HG03103 (cell line): ENCODE data around the gene ITGA2B.
"Not testable (repeated sequence)": the region's sequence is repeated elsewhere in the genome, so short reads cannot be mapped to it uniquely, and the experiment has no call there.

Source experiments
- ATAC-seq: cut with Tn5 transposase; IDR thresholded peaks from one replicate; pipeline ENCODE4 v1.9.1; 2021; ENCODE audit warnings: low read depth; ENCODE audit not compliant: unreplicated experiment

The ITGA2B gene

GRCh38 chr17:44372036-44372435 lies 17.4 kb downstream of the ITGA2B start:
- no peak for ATAC-seq

GRCh38 chr17:44369414-44370023 lies 19.9 kb downstream of the ITGA2B start:
- not testable (repeated sequence) for ATAC-seq

DNA sequence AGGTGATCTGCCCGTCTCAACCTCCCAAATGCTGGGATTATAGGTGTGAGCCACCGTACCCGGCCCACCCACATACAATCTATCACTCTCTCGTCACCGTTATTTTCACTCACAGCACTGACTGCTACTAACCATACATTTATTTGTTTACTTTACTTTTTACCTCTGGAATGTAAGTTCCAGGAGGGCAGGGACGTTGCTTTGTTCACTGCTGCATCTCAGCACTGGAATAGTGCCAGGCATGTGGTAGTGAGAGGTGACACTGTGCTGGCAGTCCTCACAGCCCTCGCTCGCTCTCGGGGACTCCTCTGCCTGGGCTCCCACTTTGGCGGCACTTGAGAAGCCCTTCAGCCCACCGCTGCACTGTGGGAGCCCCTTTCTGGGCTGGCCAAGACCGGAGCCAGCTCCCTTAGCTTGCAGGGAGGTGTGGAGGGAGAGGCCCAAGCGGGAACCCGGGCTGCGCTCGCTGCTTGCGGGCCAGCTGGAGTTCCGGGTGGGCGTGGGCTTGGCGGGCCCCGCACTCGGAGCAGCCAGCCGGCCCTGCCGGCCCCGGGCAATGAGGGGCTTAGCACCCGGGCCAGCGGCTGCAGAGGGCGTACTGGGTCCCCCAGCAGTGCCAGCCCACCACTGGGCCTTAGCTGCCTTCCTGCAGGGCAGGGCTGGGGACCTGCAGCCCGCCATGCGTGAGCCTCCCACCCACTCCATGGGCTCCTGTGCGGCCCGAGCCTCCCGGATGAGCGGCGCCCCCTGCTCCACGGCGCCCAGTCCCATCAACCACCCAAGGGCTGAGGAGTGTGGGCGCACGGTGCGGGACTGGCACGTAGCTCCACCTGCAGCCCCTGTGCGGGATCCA lies 20.8 kb downstream of the ITGA2B start:
- ATAC-seq = not testable (repeated sequence)

- no peak for ATAC-seq
These were observed 22.0 kb downstream of the ITGA2B start for GRCh38 chr17:44367231-44367979.

- not testable (repeated sequence) for ATAC-seq
These were observed 24.4 kb downstream of the ITGA2B start for GRCh38 chr17:44365051-44365450.

DNA sequence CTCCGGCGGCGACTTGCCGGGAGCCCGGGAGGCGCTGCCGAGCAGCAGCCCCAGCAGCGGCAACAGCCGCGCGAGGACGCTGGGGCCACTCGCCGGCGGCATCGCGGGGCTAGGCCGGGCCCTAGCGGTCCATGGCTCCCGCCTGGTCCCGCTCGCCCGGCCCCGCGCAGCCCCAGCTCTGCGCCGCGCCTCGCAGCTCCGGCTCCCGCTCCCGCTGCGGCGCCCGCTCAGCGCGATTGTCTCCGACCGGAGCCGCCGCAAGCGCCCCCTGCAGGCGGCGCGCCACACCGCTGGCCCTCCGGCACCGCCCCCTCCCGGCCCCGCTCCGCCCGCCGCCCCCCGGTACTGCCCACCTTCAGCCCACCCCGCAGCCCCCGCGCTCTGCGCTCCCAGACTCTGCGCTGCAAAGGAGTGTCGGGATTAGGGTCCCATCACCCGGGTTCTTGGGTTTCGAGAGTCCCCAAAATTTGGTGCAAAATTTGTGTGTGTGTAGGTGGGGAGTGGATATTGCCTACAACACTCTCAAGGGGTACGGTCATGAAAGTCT lies 25.8 kb downstream of the ITGA2B start, which contains the start of gene FAM171A2:
TSS of gene FAM171A2 (minus strand) at position 241 of the 547 bp plus-strand sequence. CDS start at position 102, 139 bp downstream.
- no peak for ATAC-seq

DNA sequence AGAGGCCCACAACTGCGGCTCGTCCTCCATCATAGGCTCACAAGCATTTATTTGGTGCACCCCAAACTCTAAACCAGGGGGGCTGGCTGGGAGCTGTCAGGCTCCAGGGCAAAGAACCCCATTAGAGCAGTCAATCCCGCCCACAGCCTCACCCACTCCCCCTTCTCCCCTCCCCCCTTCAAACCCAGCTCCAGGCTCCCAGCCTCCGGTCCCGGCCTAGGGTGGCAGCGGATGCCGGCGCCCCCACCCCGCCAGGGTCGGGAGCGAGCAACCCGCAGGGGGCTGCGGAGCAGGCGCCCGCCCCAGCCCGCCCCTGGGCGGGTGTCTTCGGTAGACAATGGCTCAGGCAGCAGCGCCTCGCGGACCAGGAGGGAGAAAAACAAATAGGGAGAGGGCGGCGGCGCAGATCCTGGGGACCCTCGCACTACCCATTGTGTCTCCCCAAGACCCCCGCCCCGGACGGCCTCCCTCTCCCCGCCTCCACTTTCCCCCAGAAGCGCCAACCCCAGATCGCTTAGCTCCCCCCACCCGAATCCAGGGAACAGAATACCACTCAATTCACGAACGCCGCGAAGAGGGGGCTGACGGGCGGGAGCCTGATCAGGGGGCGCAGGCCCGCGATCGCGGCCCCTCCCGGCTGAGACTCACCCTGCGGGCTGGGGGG lies 26.4 kb downstream of the ITGA2B start:
- no peak for ATAC-seq

DNA sequence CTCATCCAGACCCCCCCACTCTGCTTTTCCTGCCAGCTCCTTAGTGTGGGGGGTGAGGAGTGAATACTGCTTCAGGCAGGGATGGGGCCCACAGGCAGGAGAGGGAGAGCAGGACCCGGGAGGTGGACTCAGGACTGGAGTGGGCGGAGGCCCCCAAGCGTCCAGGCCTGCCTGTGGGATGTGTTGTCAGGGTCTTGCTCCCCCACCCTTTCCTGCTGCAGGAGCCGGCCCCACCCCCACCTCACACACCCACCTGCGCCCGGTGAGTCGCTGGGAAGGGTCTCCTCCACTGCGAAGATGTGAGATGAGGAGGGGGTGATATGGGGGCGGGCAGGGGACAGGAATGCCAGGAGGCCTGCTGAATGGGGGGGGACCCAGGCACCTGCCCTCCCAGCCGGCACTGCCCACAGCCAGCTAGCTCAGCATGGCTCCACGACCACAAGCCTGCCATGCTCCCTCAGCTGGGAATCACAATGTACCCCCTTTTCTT lies 26.9 kb downstream of the ITGA2B start:
- no peak for ATAC-seq

DNA sequence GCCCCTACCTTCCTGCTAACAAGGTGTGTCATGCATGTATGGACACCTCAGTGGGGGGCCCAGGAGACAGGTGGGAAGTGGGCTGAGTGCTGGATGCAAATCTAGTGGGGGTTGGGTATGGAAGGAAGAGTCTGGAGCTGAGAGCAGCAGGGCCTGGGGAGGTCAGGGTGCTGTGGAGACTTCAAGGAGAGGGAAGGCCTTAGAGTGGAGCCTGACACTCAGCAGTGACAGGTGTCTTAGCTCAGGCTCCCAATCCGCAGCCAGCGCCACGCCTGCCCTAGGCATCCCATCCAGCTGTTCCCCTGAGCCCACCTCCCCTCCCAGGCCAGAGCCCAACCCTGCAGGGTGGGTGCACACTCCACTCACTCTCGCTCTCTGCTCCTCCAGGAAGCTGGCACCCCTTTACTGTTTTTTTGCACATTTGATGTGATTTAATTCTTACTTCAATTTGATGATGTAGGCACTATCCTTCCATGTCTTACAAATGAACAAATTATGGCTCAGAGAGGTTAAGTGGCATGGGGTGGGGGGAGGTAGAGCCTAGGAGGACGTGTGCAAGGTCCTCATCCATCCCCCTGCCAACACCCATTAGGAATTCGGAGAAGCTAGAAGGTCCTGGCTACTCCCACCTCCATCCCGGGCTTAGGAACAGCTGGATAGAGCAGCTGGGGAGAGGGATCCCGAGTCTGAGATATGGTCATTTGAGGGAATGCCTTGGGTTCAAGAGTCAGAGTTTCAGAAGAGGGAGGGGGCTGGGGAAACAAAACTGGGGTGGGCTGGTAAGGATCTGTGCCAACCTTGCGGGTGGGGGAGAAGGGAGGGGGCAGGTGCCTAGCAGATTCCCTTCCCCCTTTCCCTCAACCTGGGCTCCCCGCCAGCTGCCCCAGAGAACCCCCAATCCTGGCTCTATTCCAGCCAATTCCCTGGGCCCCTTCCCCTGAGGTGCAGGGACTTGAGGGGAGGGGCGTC lies 27.9 kb downstream of the ITGA2B start:
- ATAC-seq = no peak

DNA sequence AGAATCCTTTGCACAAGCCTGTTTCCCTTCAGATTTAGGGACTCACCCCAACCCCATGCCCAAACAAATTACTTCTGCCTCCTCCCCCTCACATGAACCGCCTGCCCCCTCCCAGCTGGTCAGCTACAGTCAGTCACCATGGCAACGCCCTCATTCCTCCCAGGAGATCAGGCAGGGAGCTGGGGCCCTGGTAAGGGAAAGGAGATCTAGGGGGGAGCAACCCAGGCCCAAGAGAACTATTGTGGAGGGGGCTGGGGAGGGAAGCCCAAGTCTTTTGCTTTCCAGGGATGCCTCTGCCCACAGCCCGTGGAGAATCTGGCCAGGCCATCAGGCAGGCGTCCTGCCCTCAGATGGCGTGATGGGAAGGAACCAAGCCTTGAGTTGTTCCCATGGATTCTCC lies 28.6 kb downstream of the ITGA2B start:
- no peak for ATAC-seq

DNA sequence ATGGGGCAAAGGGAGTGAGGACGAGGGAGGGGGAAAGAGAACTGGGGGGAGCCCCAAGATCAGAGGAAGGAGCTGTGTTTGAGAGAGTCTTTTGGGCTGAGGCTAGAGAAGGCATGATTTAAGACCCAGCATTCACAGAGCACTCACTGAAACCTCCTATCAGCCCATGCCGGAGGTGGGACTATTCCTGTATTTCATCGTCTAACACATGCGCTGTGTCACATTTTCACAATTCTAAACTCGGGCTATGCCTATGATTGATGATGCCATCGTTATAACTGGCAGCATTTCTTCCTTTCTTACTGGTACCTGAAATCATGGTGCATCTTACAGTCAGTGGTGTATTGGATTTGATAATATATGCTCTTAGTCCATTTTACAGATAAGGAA lies 29.3 kb downstream of the ITGA2B start:
- ATAC-seq = no peak

GRCh38 chr17:44359458-44360143 lies 29.8 kb downstream of the ITGA2B start:
- ATAC-seq = no peak

GRCh38 chr17:44359006-44359405 lies 30.4 kb downstream of the ITGA2B start:
- no peak for ATAC-seq

DNA sequence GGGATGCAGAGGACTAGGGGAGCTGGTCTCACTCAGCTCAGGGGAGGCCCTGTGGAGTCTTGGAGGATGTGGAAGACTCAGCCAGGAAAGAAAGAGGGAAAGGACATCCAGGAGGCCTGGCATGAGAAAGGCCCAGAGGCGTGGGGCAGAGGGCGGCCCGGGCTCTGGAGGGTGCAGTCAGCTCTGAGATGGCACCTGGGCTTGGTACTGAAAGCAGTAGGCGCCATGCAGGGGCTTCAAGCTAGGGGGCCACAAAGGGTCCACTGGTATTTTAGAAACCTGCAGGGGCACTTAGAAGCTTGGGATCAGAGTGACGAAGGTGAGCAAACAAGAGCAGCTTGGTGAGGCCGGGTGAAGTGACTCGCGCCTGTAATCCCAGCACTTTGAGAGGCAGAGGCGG lies 31.4 kb downstream of the ITGA2B start:
- no peak for ATAC-seq

GRCh38 chr17:44356241-44356640 lies 33.2 kb downstream of the ITGA2B start:
- ATAC-seq = no peak

DNA sequence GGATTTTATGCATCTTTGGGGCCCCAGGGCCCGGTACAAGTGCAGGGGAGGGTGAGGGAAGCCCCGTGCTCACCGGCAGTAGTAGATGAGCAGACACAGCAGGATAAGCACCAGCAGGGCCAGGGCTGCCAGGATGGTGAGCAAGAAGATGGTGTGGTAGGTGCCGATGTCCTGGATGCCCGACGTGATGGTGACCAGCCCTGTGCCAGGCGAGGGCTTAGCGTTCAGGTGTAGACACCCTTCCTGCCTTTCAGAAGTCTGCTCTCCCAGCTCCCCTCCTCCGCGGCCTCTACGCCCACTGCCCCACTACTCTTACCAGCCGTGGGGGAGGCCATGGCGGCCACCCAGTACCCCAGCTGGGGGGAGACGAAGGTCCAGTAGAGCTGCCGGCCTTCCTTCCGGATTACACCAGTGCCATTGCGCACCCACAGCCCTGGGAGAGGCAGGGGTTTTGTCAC lies 33.8 kb downstream of the ITGA2B start:
- no peak for ATAC-seq

DNA sequence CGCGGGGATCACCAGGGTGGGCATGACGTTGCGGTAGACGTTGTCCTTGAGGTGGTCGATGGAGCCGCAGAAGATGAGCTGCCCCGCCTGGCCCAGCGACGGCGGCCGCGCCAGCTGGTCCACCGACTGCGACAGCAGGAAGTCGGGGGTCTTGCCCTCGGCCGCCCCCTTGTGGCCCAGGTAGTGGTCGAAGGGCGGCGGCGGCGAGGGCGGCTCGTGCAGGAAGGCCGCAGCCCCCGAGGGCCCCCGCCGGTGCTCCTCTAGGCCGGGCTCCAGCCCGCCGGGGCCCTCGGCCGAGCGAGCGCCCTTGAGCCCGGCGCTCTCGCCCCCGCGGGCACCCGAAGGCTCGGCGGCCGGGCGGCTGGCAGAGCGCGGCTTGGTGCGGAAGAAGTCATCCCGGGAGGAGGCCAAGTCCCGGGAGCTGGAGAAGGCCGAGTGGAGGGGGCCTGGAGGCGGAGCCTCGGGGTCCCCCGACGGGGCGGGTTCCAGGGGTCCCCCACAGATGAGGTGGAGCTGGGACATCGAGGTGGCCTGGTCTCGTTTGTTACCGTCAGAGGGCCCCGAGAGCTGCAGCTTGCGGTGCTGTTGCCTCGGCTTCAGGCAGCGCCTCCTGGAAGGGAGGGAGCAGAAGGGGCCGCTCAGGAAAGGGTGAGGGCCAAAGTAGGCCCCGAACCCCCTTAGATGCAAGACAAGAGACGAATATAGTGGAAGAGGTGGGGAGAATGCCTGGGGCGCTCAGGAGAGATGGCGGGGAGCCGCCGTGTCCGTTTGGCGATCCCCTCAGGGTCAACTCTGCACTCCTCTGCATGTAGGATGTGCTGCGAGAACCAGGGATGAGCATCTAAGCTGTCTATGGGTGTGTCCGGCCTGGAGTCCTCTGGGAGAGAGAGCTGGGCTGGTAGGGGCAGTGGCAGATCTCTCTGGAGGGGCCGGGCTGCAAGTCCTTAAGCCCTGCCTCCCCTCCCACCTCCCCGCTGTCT lies 34.6 kb downstream of the ITGA2B start:
- ATAC-seq = no peak
